K562 (cell line): ENCODE measurements around the gene SCG3. TPM values are rescaled to one million over a fixed set of nuclear protein-coding genes. Genes with fewer than 3 reads are reported as not detected.

Experiments
- ARID4B ChIP-seq: sonication (generic); formaldehyde crosslinking; IDR thresholded peaks from 2 replicates; pipeline ENCODE4 v1.8.0; 2022; ENCODE audit warnings: mild to moderate bottlenecking, missing genetic modification reagents
- BCLAF1 ChIP-seq, 2 experiments: fragments of 450-650 bp in 1 of 2; IDR thresholded peaks; 2 replicates each; pipeline ENCODE4 v1.6.1; 2011 to 2017; ENCODE audit warnings: low read depth in 2 of 2, antibody characterized with exemption in 1 of 2, borderline replicate concordance in 1 of 2, low read length in 1 of 2, mild to moderate bottlenecking in 1 of 2, mixed read lengths in 1 of 2; ENCODE audit not compliant: control insufficient read depth in 1 of 2
- DNMT1 ChIP-seq: fragments of 450-650 bp; IDR thresholded peaks from 2 replicates; pipeline ENCODE4 v1.6.1; 2016; ENCODE audit warnings: antibody characterized with exemption, mild to moderate bottlenecking
- ETS1 ChIP-seq: conservative IDR thresholded peaks from 2 replicates; pipeline ENCODE4 v1.6.1; 2011; ENCODE audit warnings: low read depth, mild to moderate bottlenecking, low read length; ENCODE audit not compliant: control insufficient read depth
- GTF3C2 ChIP-seq: IDR thresholded peaks from 3 replicates; pipeline ENCODE4 v1.6.1; 2011; ENCODE audit warnings: borderline replicate concordance, mild to moderate bottlenecking, moderate library complexity; ENCODE audit not compliant: insufficient read length; ENCODE audit errors: extremely low read depth
- HNRNPH1 ChIP-seq: fragments of 200-400 bp; formaldehyde crosslinking; optimal IDR thresholded peaks from 2 replicates; pipeline ENCODE3; 2017; ENCODE audit warnings: low read depth, mild to moderate bottlenecking, low read length, moderate library complexity
- HNRNPL ChIP-seq: fragments of 200-400 bp; formaldehyde crosslinking; IDR thresholded peaks from 2 replicates; pipeline ENCODE4 v1.6.1; 2017; ENCODE audit warnings: low read depth, mild to moderate bottlenecking, low read length
- MITF ChIP-seq: IDR thresholded peaks from 2 replicates; pipeline ENCODE4 v1.6.1; 2014; ENCODE audit warnings: antibody characterized with exemption
- NCOA2 ChIP-seq, 2 experiments: fragments of 450-650 bp; IDR thresholded peaks; 2 replicates each; pipeline ENCODE4 v1.6.1; 2018; ENCODE audit warnings: mild to moderate bottlenecking in 2 of 2, moderate library complexity in 1 of 2; ENCODE audit not compliant: partially characterized antibody in 2 of 2
- SMAD2 ChIP-seq: fragments of 150-350 bp; IDR thresholded peaks from 2 replicates; pipeline ENCODE4 v1.6.1; 2014; ENCODE audit warnings: low read depth, mild to moderate bottlenecking, low read length
- TFAM ChIP-seq: fragments of 250-450 bp; sonication (Bioruptor Pico); conservative IDR thresholded peaks from 2 replicates; pipeline ENCODE4 v1.5.0; 2021; ENCODE audit warnings: mild to moderate bottlenecking, moderate library complexity
- ZNF184 ChIP-seq: sonication (generic); formaldehyde crosslinking; IDR thresholded peaks from 2 replicates; pipeline ENCODE4 v1.5.0; 2020; ENCODE audit warnings: missing genetic modification reagents
- polyA plus RNA-seq, 8 experiments: library from polyadenylated mRNA; depleted of rRNA in 4 of 8; stranded (reverse) in 5 of 8; unstranded in 3 of 8; fragments of >200 nt; fragmentation: Nextera tagmentation in 2 of 8; fragmentation: Illumina TruSeq in 1 of 8; extraction: Ambion mirVana in 2 of 8; extraction: Trizol in 1 of 8; gene quantifications; 2 replicates each; pipeline versions ENCODE4 v1.2.1 to v1.2.3, GENCODE V29; 2011 to 2014; ENCODE audit warnings: inconsistent platforms in 1 of 8, missing spikeins in 1 of 8
- total RNA-seq, 7 experiments: library from RNA; depleted of rRNA in 6 of 7; stranded (reverse); fragments of >200 nt in 6 of 7; fragmentation: Illumina TruSeq in 2 of 7; extraction: Trizol in 2 of 7; gene quantifications; 2 replicates each; pipeline versions ENCODE4 v1.2.1 to v1.2.3, GENCODE V29; 2011 to 2021; ENCODE audit warnings: low replicate concordance in 1 of 7

The SCG3 gene
- total and polyA plus RNA-seq, 9 of the 15 experiments (the other 6 are each of a cell fraction or from before 2014, with no cell fraction given): 13.0 to 43.8 (median 21.0) TPM

GRCh38 chr15:51681303-51681963, at the start of gene SCG3 (continued):
- TF ChIP-seq GTF3C2 (no peak), ARID4B (CRISPR knock-in tag) (peak; percentile 97), HNRNPH1 (no peak), MITF (no peak), NCOA2 (IDR thresholded peaks at IDR 0.05; ENCODE audit: partially characterized antibody in 2 of 2) (no peak), DNMT1 (no peak), BCLAF1 (IDR thresholded peaks at IDR 0.05; ENCODE audit: borderline replicate concordance in 1 of 2, control insufficient read depth in 1 of 2, low read depth in 2 of 2, low read length in 1 of 2) (peak in 1 of 2 experiments; percentile 30; a peak in 1 of 4 replicates), HNRNPL (no peak), TFAM (CRISPR knock-in tag) (no peak), SMAD2 (no peak), ZNF184 (CRISPR knock-in tag) (no peak), ETS1 (peak; percentile 77; the same call in 1 of the 2 replicates)
